CD14-positive monocyte (primary cell): ENCODE results near the gene ZNF774. TPM values are rescaled to one million over a fixed set of nuclear protein-coding genes. Genes with fewer than 3 reads are reported as not detected.

ENCODE experiments used
- DNase-seq, 3 donors: peaks; one replicate each; pipeline ENCODE4 v3.0.0-alpha.2; 2011 to 2022
- H2AFZ ChIP-seq: 2 replicates; pipeline ENCODE4 v1.6.0; 2012; ENCODE audit warnings: mild to moderate bottlenecking, low read depth, low read length, inconsistent platforms; ENCODE audit not compliant: insufficient read depth, poor library complexity, severe bottlenecking
- H3K27ac ChIP-seq, 2 donors: 1 replicate in 1 of 2; 2 replicates in 1 of 2; pipeline ENCODE4 v1.5.1; 2012 to 2013; ENCODE audit warnings: low read length in 2 of 2, control low read depth in 1 of 2, inconsistent platforms in 1 of 2, low read depth in 1 of 2, mild to moderate bottlenecking in 1 of 2
- H3K27me3 ChIP-seq, 2 donors: one replicate each; pipeline versions ENCODE4 v1.6.0 to v1.6.1; 2011 to 2013; ENCODE audit warnings: low read length in 2 of 2; ENCODE audit not compliant: control insufficient read depth in 2 of 2, insufficient read depth in 2 of 2
- H3K36me3 ChIP-seq, 2 donors: replicated peaks in 1 of 2; 1 replicate in 1 of 2; 2 replicates in 1 of 2; pipeline versions ENCODE4 v1.5.1 to v1.6.1; 2012 to 2013; ENCODE audit warnings: low read length in 2 of 2, control low read depth in 1 of 2, inconsistent platforms in 1 of 2, mild to moderate bottlenecking in 1 of 2; ENCODE audit not compliant: insufficient read depth in 2 of 2, control insufficient read depth in 1 of 2
- H3K4me1 ChIP-seq, 2 donors: 1 replicate in 1 of 2; 2 replicates in 1 of 2; pipeline versions ENCODE4 v1.5.1 to v1.6.1; 2012 to 2013; ENCODE audit warnings: low read length in 2 of 2, control low read depth in 1 of 2, inconsistent platforms in 1 of 2, mild to moderate bottlenecking in 1 of 2, moderate library complexity in 1 of 2; ENCODE audit not compliant: insufficient read depth in 2 of 2, control insufficient read depth in 1 of 2
- H3K4me2 ChIP-seq: replicated peaks from 2 replicates; pipeline ENCODE3; 2012; ENCODE audit warnings: low read length, moderate library complexity, mild to moderate bottlenecking; ENCODE audit not compliant: poor library complexity, severe bottlenecking; ENCODE audit errors: extremely low read depth
- H3K4me3 ChIP-seq, 3 experiments: fragments of 200-600 bp in 1 of 3; sonication (generic) in 1 of 3; replicated peaks in 1 of 3; 1 replicate in 2 of 3; 2 replicates in 1 of 3; pipeline ENCODE4 v1.5.1; 2011 to 2013; ENCODE audit warnings: low read length in 3 of 3, mild to moderate bottlenecking in 3 of 3, control low read depth in 2 of 3, low read depth in 2 of 3, inconsistent platforms in 1 of 3, moderate library complexity in 1 of 3
- H3K79me2 ChIP-seq: 2 replicates; pipeline ENCODE4 v1.6.0; 2012; ENCODE audit warnings: mild to moderate bottlenecking, control low read depth, inconsistent platforms, low read length, moderate library complexity; ENCODE audit not compliant: insufficient read depth
- H3K9ac ChIP-seq: 2 replicates; pipeline ENCODE4 v1.6.0; 2017; ENCODE audit warnings: low read length, mild to moderate bottlenecking; ENCODE audit not compliant: insufficient read depth, poor library complexity, severe bottlenecking
- H3K9me3 ChIP-seq, 2 donors: replicated peaks in 1 of 2; 1 replicate in 1 of 2; 2 replicates in 1 of 2; pipeline versions ENCODE4 v1.5.1 to v1.6.1; 2012 to 2013; ENCODE audit warnings: low read length in 2 of 2, control low read depth in 1 of 2; ENCODE audit not compliant: control insufficient read depth in 1 of 2, insufficient read depth in 1 of 2
- H4K20me1 ChIP-seq: 2 replicates; pipeline ENCODE4 v1.6.0; 2012; ENCODE audit warnings: mild to moderate bottlenecking, low read length, control low read depth, moderate library complexity; ENCODE audit not compliant: insufficient read depth
- H3K27ac Mint-ChIP-seq, 7 donors: one replicate each; pipeline ENCODE4 v1.8.0; 2020; ENCODE audit warnings: mild to moderate bottlenecking in 7 of 7, mixed read lengths in 7 of 7, moderate library complexity in 6 of 7, inconsistent platforms in 2 of 7
- H3K27me3 Mint-ChIP-seq, 3 donors: one replicate each; pipeline ENCODE4 v1.8.0; 2021 to 2022; ENCODE audit warnings: low read depth in 3 of 3, mild to moderate bottlenecking in 3 of 3, mixed read lengths in 3 of 3, moderate library complexity in 3 of 3, inconsistent platforms in 1 of 3
- H3K36me3 Mint-ChIP-seq, 2 donors: one replicate each; pipeline ENCODE4 v1.8.0; 2020; ENCODE audit warnings: mixed read lengths in 2 of 2, inconsistent platforms in 1 of 2, mild to moderate bottlenecking in 1 of 2
- H3K4me1 Mint-ChIP-seq: one replicate; pipeline ENCODE4 v1.8.0; 2020; ENCODE audit warnings: mild to moderate bottlenecking, mixed read lengths
- H3K4me3 Mint-ChIP-seq, 2 donors: one replicate each; pipeline ENCODE4 v1.8.0; 2020; ENCODE audit warnings: mild to moderate bottlenecking in 2 of 2, mixed read lengths in 2 of 2, moderate library complexity in 1 of 2
- H3K9me3 Mint-ChIP-seq, 7 donors: one replicate each; pipeline ENCODE4 v1.8.0; 2020 to 2022; ENCODE audit warnings: mixed read lengths in 7 of 7, mild to moderate bottlenecking in 6 of 7, moderate library complexity in 6 of 7, inconsistent platforms in 2 of 7
- CTCF ChIP-seq: fragments of 200-600 bp; IDR thresholded peaks from one replicate; pipeline ENCODE4 v1.8.0; 2022; ENCODE audit warnings: antibody characterized with exemption, mild to moderate bottlenecking
- WGBS: methylation state at CpG from one replicate; pipeline ENCODE4 v1.1.5; 2013; ENCODE audit warnings: missing lambda C conversion rate; ENCODE audit not compliant: insufficient coverage; 5-methylcytosine and 5-hydroxymethylcytosine counted together
- intact Hi-C, 2 donors: fragments of 100-400 bp; cut with micrococcal nuclease; formaldehyde crosslinking; loops; one replicate each; pipeline versions ENCODE4 v1.15.0 to v1.15.1; 2023
- polyA plus RNA-seq, 3 donors: library from polyadenylated mRNA; depleted of rRNA in 1 of 3; unstranded in 2 of 3; stranded (reverse) in 1 of 3; fragments of 300-500 nt in 2 of 3; fragments of >200 nt in 1 of 3; fragmentation: Illumina TruSeq in 2 of 3; gene quantifications; 1 replicate in 2 of 3; 2 replicates in 1 of 3; pipeline ENCODE4 v1.2.3, GENCODE V29; 2012 to 2021

ZNF774 gene
- polyA plus RNA-seq, 3 donors = 0.12 to 0.23 TPM; not detected in 1

DNA sequence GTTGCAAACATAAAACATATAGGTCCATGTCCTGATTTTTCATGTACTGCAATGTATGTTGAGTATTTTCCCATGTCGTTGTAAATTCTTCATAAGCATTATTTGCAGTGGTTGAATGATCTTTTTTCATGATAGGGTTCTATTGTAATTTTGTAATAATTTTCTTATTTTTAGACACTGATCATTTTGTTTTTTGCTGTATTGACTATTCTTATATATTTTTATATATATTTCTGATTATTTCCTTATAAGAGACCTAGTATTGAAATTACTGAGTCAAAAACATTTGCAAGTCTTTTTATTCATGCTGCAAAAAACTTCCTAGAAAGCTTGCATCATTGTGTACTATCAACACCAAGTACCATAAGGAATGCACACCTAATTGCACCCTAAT lies 31.2 kb upstream of the ZNF774 start:
- H3K36me3 Mint-ChIP-seq = no peaks in the 10 kb centered on the region
- Histone ChIP-seq H3K4me1 (peaks cover 13% of the 10 kb centered on the region in 2 donors), H3K27ac (no peak overlapping the region), H4K20me1 (no peaks in the 10 kb centered on the region), H3K9me3 (no peaks in the 10 kb centered on the region), H3K9ac (no peak overlapping the region), H3K36me3 (no peaks in the 10 kb centered on the region), H3K4me3 (no peak overlapping the region), H3K27me3 (no peaks in the 10 kb centered on the region), H3K79me2 (no peaks in the 10 kb centered on the region), H2AFZ (no peak overlapping the region), H3K4me2 (no peak overlapping the region)
- H3K9me3 Mint-ChIP-seq = no peaks in the 10 kb centered on the region
- H3K27ac Mint-ChIP-seq = no peak overlapping the region
- peaks cover 0 to 4% (median 3%) of the 10 kb centered on the region in 3 donors for H3K27me3 Mint-ChIP-seq
- intact Hi-C loops = loop anchor here (2.0 to 10.0 kb wide), 3 partner anchors 104 to 164 kb away; no protein-coding TSS in a partner anchor
- WGBS = no CpG with 5 or more reads among the region's 1 CpG
- H3K4me1 Mint-ChIP-seq = peaks cover 15% of the 10 kb centered on the region
- no peak for TF ChIP-seq CTCF
- H3K4me3 Mint-ChIP-seq = no peak overlapping the region
- no peak for DNase-seq

DNA sequence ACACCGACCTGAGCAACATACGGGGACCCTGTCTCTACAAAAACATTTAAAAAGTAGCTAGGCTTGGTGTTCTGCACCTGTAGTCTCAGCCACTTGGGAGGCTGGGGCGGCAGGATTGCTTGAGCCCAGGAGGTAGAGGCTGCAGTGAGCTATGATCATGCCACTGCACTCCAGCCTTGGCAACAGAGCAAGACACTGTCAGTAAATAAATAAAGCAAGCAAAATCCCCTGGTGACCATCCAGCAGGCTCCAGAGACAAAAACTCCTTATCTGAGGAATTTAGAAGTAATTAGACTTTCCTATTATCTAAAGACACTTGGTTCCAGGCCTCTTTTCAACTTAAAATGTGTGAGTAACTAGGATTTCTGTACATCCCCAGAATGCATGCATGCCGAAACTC lies 29.5 kb upstream of the ZNF774 start:
- peaks cover 30% of the 10 kb centered on the region in 2 donors for H3K4me1 ChIP-seq
- peaks cover 0 to 5% (median 3%) of the 10 kb centered on the region in 3 donors for H3K27me3 Mint-ChIP-seq
- DNase-seq = no peak
- TF ChIP-seq CTCF = no peak
- H3K79me2 ChIP-seq = no peaks in the 10 kb centered on the region
- no peaks in the 10 kb centered on the region for H4K20me1 ChIP-seq
- 95% methylated on average over 3 of the region's 4 CpGs for WGBS
- no peak overlapping the region for H3K4me3 Mint-ChIP-seq
- no peak overlapping the region for H2AFZ ChIP-seq
- intact Hi-C loops = loop anchor here in 1 of 2 donors (10.0 kb wide), 2 partner anchors 102 to 162 kb away; no protein-coding TSS in a partner anchor
- no peaks in the 10 kb centered on the region for H3K36me3 ChIP-seq
- H3K4me1 Mint-ChIP-seq = peaks cover 27% of the 10 kb centered on the region
- H3K4me3 ChIP-seq = no peak overlapping the region
- no peak overlapping the region for H3K27ac Mint-ChIP-seq
- H3K4me2 ChIP-seq = no peak overlapping the region
- no peaks in the 10 kb centered on the region for H3K36me3 Mint-ChIP-seq
- H3K9ac ChIP-seq = no peak overlapping the region
- H3K27me3 ChIP-seq = no peaks in the 10 kb centered on the region
- no peaks in the 10 kb centered on the region for H3K9me3 ChIP-seq
- no peak overlapping the region for H3K27ac ChIP-seq
- no peaks in the 10 kb centered on the region for H3K9me3 Mint-ChIP-seq
